HG03108 (cell line): ENCODE data around the gene FNDC3B.

Experiments
- ATAC-seq: cut with Tn5 transposase; IDR thresholded peaks from one replicate; pipeline ENCODE4 v1.9.1; 2021; ENCODE audit warnings: moderate library complexity; ENCODE audit not compliant: unreplicated experiment

The FNDC3B gene

DNA sequence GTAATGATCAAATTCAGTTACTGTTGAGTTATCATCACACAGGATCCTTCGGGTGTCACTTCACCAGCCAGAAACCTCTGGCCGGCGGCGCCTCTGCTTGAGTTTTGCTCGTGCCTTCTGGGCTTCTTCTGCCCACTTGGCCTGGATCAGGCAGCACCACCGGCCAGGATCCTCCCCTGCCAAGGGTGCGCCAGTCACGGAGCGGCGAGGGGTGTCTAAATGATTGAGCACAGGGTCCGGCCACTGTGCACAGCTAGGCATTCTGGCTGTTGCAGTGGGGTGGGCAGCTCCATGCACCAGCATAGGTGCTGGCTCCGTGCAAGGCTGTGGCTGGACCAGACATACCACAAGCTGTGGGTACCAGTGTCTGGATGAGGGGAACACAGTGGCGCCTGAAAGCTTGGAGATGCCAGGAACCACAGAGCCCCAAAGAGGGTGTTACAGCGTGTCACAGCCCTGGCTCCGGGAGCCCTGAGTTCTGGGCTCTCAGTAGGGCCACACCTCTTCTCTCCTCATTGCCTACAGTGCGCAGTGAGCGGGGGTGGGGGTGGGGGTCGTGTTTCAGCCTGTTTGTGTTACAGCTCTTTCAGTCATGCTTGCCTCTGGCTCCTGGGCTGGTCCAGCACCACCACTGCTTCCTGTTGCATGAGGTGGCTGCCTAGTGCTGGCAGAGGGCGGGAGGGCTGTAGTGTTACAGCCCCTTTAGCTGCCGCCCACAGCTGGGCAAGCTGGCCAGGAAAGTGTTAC lies 169.4 kb downstream of the FNDC3B start:
- ATAC-seq, result no peak

DNA sequence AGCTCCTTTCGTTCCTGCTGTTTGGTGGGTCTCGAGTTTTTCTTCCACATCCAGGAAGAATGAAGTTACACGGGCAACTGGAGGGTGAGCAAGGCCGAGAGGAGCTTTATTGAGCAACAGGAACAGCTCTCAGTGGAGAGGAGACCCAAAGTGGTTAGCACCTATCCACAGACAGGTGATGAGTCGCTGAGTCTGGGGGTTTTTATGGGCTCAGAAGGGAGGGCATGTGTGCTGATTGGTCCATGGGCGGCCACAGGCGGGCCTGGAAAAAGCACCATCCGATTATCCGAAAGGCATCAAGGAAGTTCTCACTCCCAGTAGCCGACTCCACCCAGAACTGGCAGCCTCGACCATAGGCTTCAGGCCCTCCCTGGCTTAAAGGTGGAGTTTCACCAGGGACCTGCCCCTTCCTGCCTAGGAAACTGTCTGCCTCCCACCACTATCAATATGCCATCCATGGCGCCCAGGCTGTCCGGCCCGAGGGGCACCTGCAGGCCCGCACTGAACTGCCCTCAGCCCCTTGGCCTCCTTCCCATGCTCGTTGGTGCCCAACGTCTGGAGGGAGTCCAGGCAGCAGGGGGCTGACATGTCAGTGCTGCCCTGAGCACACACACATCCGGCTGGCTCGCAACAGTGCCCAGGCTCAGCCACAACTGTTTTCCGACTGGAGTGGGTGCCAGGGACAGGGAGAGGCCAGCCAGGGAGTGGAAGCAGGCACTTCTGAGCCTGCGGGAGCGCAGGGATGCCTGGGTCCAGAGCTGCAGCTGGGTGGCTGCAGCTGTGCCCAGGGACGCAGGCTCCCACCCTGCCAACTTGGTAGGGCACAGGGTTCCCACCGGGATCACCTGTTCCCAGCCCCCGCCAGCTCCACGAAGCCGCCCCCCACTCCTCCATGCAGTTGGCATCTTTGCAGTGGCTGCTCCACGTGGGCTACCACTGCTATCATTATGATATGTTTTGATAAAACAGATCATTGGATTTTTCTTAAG lies 170.2 kb downstream of the FNDC3B start:
- no peak for ATAC-seq

DNA sequence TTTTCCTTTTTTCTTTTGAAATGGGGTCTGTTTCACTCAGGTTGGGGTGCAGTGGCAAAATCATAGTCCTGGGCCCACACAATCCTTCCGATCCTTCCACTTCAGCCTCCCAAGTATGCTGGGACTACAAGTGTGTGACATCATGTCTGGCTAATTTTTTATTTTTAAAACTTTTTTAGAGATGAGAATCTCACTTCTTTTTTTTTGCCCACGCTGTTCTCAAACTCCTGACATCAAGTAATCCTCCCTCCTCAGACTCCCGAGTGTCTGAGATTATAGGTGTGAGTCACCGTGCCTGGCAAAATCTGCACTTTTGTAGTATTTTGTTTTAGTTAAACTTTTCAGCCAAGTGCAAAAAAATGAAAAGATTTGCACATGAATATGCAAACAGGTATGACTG lies 171.0 kb downstream of the FNDC3B start:
- no peak for ATAC-seq

DNA sequence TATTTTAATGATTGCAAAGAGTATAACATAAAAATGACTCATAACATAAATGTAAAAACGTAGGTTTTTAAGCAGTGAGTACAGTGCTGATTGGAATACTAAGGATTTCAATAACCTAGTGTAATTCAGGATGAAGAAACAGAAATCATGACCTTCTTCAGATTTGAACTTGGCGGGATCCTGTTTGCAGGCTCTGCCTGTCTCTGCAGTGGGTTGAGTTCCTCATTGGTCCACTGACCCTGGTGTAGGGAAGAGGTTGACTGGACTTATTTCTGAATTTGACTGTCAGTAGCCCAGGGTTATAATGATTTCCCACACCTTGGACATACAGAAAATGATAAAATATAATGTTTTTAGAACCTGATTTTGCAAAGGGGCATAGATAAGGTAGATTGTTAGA lies 171.7 kb downstream of the FNDC3B start:
- ATAC-seq, result no peak

DNA sequence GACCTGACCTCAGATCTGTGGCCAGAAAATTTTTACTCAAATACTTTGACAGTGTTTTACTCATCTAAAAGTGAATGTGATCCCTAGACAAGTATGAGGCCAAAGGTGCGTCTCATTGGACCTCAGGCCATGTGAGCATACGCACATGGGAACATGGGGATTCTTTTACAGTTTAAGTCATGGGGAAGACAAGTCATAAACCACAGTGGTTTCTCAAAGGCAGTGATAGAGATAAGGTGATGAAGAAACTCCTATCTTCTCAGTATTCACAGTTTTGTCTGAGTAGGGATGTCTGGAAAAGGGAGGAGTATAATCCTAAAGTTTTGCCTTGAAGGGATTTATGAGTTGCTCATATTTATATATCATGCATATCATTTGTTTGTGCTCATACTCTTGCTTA lies 173.8 kb downstream of the FNDC3B start:
- ATAC-seq, result no peak

DNA sequence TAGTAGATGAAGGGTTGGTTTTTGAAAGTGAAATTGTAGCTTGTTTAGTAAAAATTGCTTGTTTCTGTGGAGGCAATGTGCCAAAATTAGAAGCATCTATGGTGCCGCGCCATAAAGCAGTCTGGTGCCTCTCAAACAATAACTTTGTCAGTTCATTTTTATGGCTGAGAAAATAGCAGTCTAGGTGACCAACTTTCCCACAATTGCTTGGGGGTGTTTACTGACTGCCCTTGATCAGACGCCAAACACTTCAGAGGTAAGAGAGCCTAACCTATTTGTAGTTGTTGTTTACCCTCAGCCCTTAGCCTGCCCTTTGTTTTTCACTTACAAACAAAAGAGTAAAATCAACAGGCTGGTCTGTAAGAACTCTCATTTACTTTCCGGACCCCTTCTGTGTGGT lies 174.5 kb downstream of the FNDC3B start:
- no peak for ATAC-seq

DNA sequence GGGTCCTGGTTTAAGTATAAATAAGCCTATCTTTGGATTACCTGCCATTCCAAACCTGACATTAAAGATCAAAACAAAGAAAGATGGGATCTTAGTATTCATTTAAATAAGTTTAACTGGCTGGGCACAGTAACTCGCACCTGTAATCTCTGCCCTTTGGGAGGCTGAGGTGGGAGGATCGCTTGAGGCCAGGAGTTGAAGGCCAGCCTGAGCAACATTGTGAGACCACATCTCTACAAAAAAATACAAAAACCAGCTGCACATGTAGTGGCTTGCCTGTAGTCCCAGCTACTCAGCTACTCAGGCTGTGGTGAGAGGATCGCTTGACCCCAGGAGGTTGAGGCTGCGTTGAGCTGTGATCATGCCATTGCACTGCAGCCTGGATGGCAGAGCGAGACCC lies 176.9 kb downstream of the FNDC3B start:
- ATAC-seq, result no peak

DNA sequence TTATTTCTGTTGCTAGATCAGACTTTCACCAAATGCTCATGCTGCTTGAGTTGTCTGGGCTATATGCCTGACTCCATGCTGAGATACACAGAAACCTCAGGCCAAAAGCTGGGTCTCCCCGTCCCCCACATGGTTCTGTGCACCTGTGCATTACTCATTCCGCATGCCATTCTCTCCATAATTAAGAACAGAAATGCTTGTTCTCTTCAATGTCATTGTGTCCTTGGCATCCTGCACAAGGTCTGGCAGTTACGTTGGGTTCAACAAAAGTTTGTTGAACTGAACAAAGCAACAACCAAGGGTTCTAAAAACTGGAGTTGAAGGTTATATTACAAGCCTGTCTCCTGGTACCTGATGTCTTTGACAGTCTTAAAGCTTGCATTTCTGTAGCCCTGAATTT lies 177.5 kb downstream of the FNDC3B start:
- ATAC-seq, result no peak

DNA sequence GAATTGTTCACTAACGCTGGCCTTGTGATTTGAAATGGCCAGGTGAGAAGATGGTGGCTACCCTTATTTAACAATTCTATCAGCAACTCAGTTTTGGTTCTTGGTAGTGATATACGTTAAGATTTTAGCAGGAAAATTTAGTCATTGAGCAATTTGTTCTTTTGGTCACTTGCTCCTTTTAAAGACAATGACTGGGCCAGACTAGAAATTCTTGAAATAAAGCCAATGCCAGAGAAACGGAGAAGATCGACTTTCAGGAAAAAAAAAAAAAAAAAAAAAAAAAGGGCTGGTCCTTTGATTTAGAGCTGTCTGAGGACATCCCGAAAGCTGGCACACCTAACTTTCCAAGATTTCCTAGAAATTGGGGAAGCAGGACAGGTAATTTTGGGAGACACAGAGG lies 178.5 kb downstream of the FNDC3B start:
- ATAC-seq, result no peak

DNA sequence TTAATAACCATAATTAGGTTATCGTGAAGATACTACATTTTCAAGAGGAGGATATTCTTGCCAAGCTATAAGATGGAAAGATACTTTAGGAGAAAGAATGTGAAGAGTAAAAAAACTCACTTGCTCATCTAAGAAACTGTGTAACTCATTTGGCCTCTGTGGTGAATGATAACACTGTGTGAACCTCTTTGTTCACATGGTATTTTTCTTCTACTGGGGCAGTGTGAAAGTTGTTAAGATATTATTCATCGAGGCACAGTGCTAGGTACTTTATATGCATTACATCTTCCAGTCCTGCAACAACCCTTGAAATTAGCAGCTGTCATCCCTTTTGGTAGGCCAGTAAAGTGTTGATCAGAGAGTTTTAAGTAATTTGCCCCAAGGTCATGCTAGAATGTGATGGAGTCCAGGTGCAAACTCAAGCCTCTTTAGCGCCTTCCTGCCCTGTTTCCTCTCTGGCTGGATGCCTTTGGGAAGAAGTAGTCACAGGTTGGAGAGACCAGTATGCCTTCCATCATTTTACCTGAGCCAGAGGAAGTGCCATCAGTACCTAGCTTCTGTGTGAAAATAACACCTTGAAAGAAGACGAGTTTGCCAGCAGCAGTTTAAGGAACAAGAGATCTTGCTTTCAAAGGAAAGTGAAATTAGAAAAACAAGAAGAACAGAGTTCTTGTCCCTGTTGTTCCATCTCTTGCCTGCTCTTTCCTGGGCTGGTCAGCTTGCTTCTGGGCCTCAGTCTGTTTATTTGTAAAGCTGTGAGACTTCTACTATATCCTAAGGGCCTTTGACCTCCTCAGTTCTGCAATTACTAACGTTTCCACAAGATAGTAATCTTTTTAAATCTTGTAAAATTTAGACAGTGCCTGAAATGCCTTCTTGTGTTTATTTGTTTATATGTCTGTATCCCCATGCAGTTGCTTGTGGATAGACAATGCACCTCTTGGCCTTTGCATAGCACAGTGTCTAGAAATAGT lies 179.3 kb downstream of the FNDC3B start:
- ATAC-seq, result no peak

DNA sequence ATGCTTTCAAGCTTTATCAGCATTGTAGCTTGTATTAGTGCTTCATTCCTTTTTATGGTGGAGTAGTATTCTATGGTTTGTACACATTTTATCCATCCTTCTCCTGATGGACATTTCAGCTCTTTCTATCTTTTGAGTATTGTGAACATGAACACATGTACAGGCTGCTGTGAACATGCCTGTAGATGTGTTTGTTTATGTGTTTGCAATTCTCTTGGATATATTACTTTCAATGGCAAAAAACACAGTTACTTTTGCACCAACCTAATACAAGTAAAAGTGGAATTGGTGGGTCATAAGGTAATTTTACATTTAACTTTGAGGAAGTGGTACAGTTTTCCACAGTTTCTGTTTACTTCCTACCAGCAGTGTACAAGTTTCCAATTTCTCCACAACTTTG lies 180.4 kb downstream of the FNDC3B start:
- ATAC-seq, result no peak

DNA sequence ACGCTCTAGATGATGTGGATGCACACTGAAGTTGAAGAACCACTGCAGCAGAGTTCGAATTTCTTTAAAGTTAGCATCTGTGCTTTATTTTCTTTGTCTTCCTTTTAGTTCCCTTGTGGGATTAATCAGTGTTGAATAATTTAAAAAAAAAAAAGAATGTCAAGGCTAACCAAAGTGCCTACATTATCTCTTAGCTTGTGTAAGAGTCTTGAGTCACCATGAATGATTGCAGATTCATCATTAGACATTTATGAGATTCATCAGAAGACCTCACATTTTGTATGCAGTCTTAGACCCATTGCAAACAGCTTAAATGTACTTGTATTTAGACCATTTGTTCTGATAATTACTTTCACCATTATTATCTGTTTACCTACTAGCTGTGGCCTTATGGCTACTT lies 182.2 kb downstream of the FNDC3B start:
- no peak for ATAC-seq

DNA sequence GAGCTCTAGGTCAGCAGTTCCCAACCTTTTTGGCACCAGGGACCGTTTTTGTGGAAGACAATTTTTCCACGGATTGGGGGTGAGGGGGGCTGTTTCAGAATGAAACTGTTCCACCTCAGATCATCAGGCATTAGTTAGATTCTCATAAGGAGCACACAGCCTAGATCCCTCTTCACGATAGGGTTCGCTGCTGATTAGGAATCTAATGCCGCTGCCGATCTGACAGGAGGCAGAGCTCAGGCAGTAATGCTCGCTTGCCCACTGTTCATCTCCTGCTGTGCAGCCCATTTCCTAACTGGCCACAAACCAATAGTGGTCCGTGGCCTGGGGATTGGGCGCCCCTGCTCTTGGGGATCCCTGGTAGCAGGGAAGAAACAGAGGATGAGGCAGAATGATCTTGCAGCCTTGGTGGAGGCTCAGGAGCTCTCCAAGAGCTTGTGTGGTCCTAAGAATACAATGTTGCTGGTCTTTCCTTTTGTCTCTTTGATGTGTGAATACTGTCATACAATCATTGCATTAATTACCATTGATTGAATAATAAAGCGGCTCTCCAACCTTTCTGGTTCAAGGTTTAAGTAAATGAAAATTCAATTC lies 183.2 kb downstream of the FNDC3B start:
- ATAC-seq, result no peak

DNA sequence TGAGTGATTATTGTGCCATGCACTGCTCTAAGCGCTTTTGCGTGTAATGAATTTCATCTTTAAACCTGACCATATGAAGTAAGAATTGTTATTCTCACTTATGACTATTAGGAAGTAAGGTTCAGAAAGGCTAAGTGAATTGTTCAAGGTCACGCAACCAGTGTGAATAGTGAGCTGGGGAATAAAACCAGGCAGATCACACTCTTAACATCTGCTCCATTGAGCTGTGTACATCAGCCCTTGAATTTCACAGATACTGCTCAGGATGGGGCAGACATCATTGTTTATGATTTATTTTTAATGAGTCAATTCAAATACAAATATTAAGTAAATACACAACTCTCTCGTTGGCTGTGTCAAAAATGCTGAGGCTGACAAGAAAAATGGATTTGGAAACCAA lies 184.5 kb downstream of the FNDC3B start:
- ATAC-seq, result no peak

DNA sequence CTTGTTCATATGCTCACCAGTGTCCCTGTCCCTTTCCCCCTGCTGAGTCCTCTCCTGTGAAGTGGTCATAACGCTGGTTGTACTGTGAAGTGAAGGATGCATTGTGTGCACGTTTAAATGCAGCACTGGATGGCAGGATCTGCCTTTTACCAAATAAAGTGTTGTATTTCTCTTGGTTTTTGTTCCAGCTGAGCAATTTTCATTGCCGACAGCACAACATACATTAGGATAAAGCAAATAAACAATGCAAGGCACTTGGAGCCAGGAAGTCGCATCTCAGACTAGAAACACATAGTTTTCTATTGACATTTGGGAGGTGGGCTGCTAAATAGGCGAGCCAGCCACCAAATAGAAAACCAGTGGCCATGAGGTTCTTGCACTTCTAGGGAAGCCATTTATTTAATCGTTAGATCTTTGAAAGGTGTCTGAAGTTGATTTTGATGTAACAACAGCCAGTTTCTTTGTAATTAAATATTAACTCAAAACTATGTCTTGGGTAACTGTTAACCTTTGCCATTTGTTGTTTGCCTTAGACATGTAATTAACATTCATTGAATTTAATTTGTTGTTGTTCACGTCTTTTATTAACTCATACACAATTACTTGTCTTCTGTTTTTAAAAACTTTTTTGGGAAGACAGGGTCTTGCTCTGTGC lies 185.3 kb downstream of the FNDC3B start:
- no peak for ATAC-seq

DNA sequence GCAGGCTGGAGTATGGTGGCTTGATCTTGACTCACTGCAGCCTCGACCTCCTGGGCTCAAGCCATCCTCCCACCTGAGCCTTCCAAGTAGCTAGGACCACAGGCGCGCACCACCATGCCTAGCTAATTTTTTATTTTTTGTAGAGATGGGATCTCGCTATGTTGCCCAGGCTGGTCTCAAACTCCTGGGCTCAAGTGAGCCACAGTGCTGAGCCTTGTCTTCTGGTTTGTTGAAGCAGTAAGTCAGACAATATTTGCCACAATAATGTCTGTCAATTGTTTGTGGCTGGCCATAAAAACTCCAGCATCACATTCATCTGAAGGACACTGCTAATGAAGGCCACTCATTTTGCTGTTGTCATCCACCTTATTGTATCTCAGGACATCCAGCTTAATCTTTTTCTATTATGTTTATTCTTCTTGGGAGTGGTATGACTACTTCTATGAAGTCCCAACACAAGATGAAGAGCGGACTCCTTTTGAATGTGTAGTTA lies 185.9 kb downstream of the FNDC3B start:
- ATAC-seq, result no peak

DNA sequence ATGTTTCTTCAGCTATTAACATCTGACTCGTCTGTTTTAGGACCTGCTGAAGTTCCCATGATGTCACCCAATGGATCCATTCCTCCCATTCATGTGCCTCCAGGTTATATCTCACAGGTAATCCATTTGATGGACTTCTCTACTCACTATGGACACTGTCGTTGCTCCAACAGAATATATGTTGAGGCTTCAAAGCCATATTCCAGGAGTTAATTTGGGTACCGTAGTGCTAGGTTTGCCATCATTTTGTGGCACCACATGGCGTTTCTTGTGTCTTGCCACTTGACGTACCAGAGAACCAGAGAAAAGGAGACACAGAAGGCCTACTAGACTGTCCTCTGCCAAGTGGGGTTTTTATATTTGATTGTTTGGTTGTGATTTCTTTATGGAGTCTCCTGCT lies 187.5 kb downstream of the FNDC3B start:
- no peak for ATAC-seq

DNA sequence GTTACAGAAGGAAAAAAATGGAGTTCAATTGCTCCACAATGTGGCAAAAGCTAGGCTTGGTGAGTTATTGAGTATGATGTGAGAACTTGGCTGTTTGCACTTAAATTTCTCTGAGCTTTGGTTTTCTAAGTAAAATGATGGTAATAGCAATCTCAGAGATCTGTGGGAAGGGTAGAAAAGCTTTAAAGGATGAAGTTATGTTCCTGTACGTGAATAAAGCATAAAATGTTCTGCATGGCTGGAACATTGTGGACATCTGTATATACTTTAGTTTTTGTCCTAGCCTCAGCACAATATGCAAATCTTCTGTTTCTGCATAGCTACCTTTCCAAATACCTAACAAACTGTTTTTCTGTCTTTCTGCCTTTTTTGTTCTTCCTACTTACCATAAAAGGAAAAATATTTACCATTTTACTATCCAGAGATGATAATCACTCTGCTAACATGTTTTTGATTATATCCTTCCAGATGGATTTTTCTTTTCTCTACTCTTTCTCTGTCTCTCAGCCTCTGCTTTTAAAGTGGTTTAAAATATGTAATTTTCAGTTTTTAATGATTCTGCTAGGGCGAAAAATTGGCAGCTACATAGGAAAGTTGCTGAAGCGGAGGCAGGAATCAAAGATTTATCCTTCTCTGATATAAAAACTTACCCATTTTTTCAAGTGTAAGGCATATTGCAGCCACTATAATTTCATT lies 188.1 kb downstream of the FNDC3B start:
- no peak for ATAC-seq

DNA sequence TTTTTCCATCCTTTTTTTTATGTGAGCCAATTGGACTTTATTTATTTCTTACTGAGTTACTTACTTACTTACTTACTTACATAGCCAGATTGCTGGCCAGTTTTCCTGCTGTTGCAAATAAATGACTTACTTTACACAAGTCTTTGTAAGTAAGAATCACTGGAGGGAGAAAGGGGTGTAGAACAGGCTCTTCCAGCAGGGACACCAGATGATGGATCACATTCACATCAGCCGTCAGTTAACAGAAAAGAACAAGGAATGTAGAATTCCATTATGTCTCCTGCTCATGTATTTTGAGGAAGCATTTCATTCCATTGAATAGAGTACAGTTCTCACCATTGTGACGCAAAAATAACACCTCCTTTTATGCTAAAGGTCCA lies 188.6 kb downstream of the FNDC3B start:
- no peak for ATAC-seq
